ENCODE results near the gene AP1S3. TPM values are rescaled to one million over a fixed set of nuclear protein-coding genes. Genes with fewer than 3 reads are reported as not detected.

Gene AP1S3
- polyA plus RNA-seq, 1 donor: 6.3 TPM

DNA sequence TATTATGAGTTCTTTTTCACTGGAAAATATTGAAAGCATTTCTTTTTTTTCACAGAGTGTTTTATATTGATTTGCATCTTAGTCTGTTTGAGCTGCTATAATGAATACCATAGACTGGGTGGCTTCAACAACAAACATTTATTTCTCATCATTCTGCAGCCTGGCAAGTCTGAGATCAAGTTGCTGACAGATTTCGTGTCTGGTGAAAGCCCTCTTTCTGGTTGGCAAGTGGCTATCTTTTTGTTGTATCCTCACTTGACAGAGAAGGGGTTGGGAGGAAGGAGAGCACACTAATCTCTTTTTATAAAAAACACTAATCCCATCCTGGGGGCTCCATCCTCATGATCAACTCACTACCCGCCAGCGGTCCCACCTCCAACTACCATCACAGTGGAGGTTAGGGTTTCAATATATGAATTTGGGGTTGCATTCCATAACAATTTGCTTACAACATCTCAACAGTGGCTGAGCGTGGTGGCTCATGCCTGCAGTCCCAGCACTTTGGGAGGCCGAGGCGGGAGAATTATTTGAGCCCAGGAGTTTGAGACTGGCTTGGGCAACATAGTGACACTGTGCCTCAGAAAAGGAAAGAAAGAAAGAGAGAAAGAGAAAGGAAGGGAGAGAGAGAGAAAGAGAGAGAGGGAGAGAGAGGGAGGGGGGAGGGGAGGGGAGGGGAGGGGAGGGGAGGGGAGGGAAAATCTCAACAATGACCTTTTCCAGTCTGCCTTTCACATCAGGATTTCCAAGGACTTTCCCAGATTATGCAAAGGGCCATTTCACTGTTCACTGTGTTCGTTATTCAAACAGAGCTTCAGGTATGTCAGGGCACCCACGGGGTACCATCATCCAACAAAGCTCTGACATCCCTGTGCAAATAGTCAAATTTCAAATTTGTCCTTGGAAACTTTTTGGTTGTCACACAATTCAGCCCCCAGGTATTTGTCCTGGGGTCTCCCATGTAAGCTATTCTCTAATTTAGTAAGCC, 111.1 kb downstream of the AP1S3 start:
- no CpG with 5 or more reads among the region's 8 CpGs for WGBS (ENCODE audit: insufficient coverage, low lambda C conversion rate)
- Histone ChIP-seq H3K27ac (ENCODE audit: low read length) (no peak overlapping the region), H3K27me3 (ENCODE audit: control insufficient read depth, insufficient read depth, low read length) (no peaks in the 10 kb centered on the region), H3K9me3 (ENCODE audit: control insufficient read depth, low read depth, low read length) (no peaks in the 10 kb centered on the region), H3K4me1 (ENCODE audit: control insufficient read depth, insufficient read depth, low read length) (no peaks in the 10 kb centered on the region), H3K4me3 (ENCODE audit: low read length) (no peak overlapping the region), H3K36me3 (ENCODE audit: control insufficient read depth, insufficient read depth, low read length) (no peaks in the 10 kb centered on the region)
- DNase-seq: no peak

GRCh38 chr2:223725494-223725893, 111.9 kb downstream of the AP1S3 start:
- Histone ChIP-seq H3K4me3 (ENCODE audit: low read length) (no peak overlapping the region), H3K4me1 (ENCODE audit: control insufficient read depth, insufficient read depth, low read length) (no peaks in the 10 kb centered on the region), H3K9me3 (ENCODE audit: control insufficient read depth, low read depth, low read length) (no peaks in the 10 kb centered on the region), H3K27ac (ENCODE audit: low read length) (no peak overlapping the region), H3K36me3 (ENCODE audit: control insufficient read depth, insufficient read depth, low read length) (no peaks in the 10 kb centered on the region), H3K27me3 (ENCODE audit: control insufficient read depth, insufficient read depth, low read length) (no peaks in the 10 kb centered on the region)
- DNase-seq: peak; percentile 51 to 65
- 100% methylated on average over 1 of the region's 5 CpGs for WGBS (ENCODE audit: insufficient coverage, low lambda C conversion rate)

DNA sequence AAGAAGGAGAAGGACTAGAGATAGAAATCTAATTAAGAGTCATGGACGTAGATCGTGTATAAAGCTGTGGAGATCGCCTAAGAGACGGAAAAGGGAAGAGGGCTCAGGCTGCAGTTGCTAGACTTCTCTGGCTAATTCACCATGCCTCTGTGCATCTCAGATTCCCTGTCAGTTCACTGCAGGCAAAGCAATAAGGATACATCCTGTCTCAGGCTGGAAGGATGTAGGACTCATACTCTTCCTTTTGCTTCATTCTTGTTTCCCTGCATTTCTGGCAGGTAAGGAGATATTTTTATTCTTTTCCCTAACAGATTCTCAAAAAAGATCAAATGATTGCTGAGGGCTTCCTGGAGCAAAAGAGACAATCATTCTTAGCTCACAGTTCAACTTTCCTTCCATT, 112.5 kb downstream of the AP1S3 start:
- Histone ChIP-seq H3K36me3 (ENCODE audit: control insufficient read depth, insufficient read depth, low read length) (no peaks in the 10 kb centered on the region), H3K9me3 (ENCODE audit: control insufficient read depth, low read depth, low read length) (no peaks in the 10 kb centered on the region), H3K4me1 (ENCODE audit: control insufficient read depth, insufficient read depth, low read length) (no peaks in the 10 kb centered on the region), H3K27ac (ENCODE audit: low read length) (no peak overlapping the region), H3K4me3 (ENCODE audit: low read length) (no peak overlapping the region), H3K27me3 (ENCODE audit: control insufficient read depth, insufficient read depth, low read length) (no peaks in the 10 kb centered on the region)
- no CpG with 5 or more reads among the region's 4 CpGs for WGBS (ENCODE audit: insufficient coverage, low lambda C conversion rate)
- DNase-seq: no peak

GRCh38 chr2:223723954-223724411, 113.4 kb downstream of the AP1S3 start:
- no peak overlapping the region for H3K4me3 ChIP-seq (ENCODE audit: low read length)
- no peak overlapping the region for H3K27ac ChIP-seq (ENCODE audit: low read length)
- no peaks in the 10 kb centered on the region for H3K9me3 ChIP-seq (ENCODE audit: control insufficient read depth, low read depth, low read length)
- no peaks in the 10 kb centered on the region for H3K36me3 ChIP-seq (ENCODE audit: control insufficient read depth, insufficient read depth, low read length)
- no peaks in the 10 kb centered on the region for H3K27me3 ChIP-seq (ENCODE audit: control insufficient read depth, insufficient read depth, low read length)
- DNase-seq: no peak
- no CpG with 5 or more reads among the region's 5 CpGs for WGBS (ENCODE audit: insufficient coverage, low lambda C conversion rate)
- H3K4me1 ChIP-seq (ENCODE audit: control insufficient read depth, insufficient read depth, low read length): no peaks in the 10 kb centered on the region

DNA sequence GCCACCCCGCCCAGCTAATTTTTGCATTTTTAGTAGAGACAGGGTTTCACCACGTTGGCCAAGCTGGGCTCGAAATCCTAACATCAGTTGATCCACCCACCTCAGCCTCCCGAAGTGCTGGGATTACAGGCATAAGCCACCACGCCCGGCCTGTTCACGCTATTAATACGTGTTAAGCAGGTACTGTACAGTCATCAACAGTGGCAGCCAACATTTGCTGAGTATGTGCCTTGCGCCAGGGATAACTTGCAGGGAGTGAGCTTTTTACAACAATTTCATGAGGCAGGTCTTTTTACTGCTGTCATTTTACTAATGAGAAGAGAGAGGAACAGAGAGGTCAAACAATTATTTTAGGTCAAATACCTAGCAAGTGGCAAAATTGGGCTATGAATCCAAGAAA, 115.2 kb downstream of the AP1S3 start:
- WGBS (ENCODE audit: insufficient coverage, low lambda C conversion rate): no CpG with 5 or more reads among the region's 9 CpGs
- no peaks in the 10 kb centered on the region for H3K36me3 ChIP-seq (ENCODE audit: control insufficient read depth, insufficient read depth, low read length)
- no peaks in the 10 kb centered on the region for H3K4me1 ChIP-seq (ENCODE audit: control insufficient read depth, insufficient read depth, low read length)
- no peak overlapping the region for H3K27ac ChIP-seq (ENCODE audit: low read length)
- H3K9me3 ChIP-seq (ENCODE audit: control insufficient read depth, low read depth, low read length): no peaks in the 10 kb centered on the region
- no peak overlapping the region for H3K4me3 ChIP-seq (ENCODE audit: low read length)
- no peaks in the 10 kb centered on the region for H3K27me3 ChIP-seq (ENCODE audit: control insufficient read depth, insufficient read depth, low read length)
- no peak for DNase-seq

DNA sequence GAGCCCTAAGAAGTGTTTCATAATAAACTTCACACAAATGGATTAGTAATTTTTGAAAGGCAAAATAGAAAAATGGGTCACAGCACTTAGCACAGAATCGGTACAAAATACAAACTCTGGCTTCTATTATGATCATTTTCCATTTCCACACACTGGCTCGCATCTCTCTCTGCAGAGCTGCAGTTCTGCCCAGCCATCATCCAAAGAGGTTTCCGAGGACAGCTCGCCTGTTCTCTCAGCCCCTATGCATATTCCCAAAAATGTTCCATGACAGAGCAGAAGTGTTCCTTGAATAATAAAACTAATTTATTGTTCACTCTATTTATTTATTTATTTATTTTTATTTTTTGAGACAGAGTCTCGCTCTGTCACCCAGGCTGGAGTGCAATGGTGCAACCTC, 115.6 kb downstream of the AP1S3 start:
- whole genome bisulfite sequencing (ENCODE audit: insufficient coverage, low lambda C conversion rate): 87% methylated on average over 3 of the region's 5 CpGs
- H3K27ac ChIP-seq (ENCODE audit: low read length): no peak overlapping the region

GRCh38 chr2:223720367-223720766, 117.0 kb downstream of the AP1S3 start:
- no peak overlapping the region for H3K27ac ChIP-seq (ENCODE audit: low read length)
- no peaks in the 10 kb centered on the region for H3K27me3 ChIP-seq (ENCODE audit: control insufficient read depth, insufficient read depth, low read length)
- no peaks in the 10 kb centered on the region for H3K36me3 ChIP-seq (ENCODE audit: control insufficient read depth, insufficient read depth, low read length)
- H3K4me1 ChIP-seq (ENCODE audit: control insufficient read depth, insufficient read depth, low read length): no peaks in the 10 kb centered on the region
- no peaks in the 10 kb centered on the region for H3K9me3 ChIP-seq (ENCODE audit: control insufficient read depth, low read depth, low read length)
- no peak for DNase-seq
- 100% methylated on average over 1 of the region's 1 CpG for WGBS (ENCODE audit: insufficient coverage, low lambda C conversion rate)
- H3K4me3 ChIP-seq (ENCODE audit: low read length): no peak overlapping the region

More for the DNA sequence above, 115.6 kb downstream of the AP1S3 start:
- no peaks in the 10 kb centered on the region for H3K36me3 ChIP-seq (ENCODE audit: control insufficient read depth, insufficient read depth, low read length)
- H3K9me3 ChIP-seq (ENCODE audit: control insufficient read depth, low read depth, low read length): no peaks in the 10 kb centered on the region
- no peaks in the 10 kb centered on the region for H3K4me1 ChIP-seq (ENCODE audit: control insufficient read depth, insufficient read depth, low read length)
- DNase-seq: no peak
- H3K27me3 ChIP-seq (ENCODE audit: control insufficient read depth, insufficient read depth, low read length): no peaks in the 10 kb centered on the region
- no peak overlapping the region for H3K4me3 ChIP-seq (ENCODE audit: low read length)

DNA sequence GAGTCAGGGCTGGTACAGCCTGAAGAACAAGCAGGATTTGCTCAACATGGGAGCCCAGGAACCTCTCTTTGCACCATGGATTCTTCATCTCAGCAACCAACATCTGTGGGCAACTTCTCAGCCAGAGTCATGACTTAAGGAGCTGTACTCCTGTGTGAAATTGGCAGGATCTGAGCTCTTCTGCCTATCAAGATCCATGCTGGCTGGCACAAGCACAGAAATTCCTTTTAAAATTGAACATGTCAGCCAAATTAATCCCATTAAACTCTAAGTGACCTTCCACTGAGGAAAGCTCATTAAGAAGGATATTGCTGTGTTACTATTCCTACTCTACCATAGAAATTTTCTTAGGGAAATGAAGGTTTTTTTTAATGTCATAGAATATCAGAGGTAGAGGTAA, 124.7 kb downstream of the AP1S3 start:
- Histone ChIP-seq H3K4me3 (ENCODE audit: low read length) (no peak overlapping the region), H3K27me3 (ENCODE audit: control insufficient read depth, insufficient read depth, low read length) (no peaks in the 10 kb centered on the region), H3K4me1 (ENCODE audit: control insufficient read depth, insufficient read depth, low read length) (no peaks in the 10 kb centered on the region), H3K27ac (ENCODE audit: low read length) (no peak overlapping the region), H3K9me3 (ENCODE audit: control insufficient read depth, low read depth, low read length) (no peaks in the 10 kb centered on the region), H3K36me3 (ENCODE audit: control insufficient read depth, insufficient read depth, low read length) (no peaks in the 10 kb centered on the region)
- DNase-seq: no peak

GRCh38 chr2:223711596-223712326, 125.6 kb downstream of the AP1S3 start:
- H3K27ac ChIP-seq (ENCODE audit: low read length): no peak overlapping the region
- no peaks in the 10 kb centered on the region for H3K27me3 ChIP-seq (ENCODE audit: control insufficient read depth, insufficient read depth, low read length)
- H3K36me3 ChIP-seq (ENCODE audit: control insufficient read depth, insufficient read depth, low read length): no peaks in the 10 kb centered on the region
- no CpG with 5 or more reads among the region's 8 CpGs for WGBS (ENCODE audit: insufficient coverage, low lambda C conversion rate)
- no peaks in the 10 kb centered on the region for H3K9me3 ChIP-seq (ENCODE audit: control insufficient read depth, low read depth, low read length)
- H3K4me1 ChIP-seq (ENCODE audit: control insufficient read depth, insufficient read depth, low read length): no peaks in the 10 kb centered on the region
- DNase-seq: no peak
- H3K4me3 ChIP-seq (ENCODE audit: low read length): no peak overlapping the region

Data from large intestine (tissue), 3 donors.